GM12872 (cell line): ENCODE results near the gene GPD1L.

Experiments
- TF ChIP-seq, protein P1 (sequence below): IDR thresholded peaks from 3 replicates; pipeline ENCODE4 v1.5.1; 2011; ENCODE audit warnings: low read depth, mild to moderate bottlenecking, low read length, moderate library complexity; ENCODE audit not compliant: insufficient read depth

The GPD1L gene

DNA sequence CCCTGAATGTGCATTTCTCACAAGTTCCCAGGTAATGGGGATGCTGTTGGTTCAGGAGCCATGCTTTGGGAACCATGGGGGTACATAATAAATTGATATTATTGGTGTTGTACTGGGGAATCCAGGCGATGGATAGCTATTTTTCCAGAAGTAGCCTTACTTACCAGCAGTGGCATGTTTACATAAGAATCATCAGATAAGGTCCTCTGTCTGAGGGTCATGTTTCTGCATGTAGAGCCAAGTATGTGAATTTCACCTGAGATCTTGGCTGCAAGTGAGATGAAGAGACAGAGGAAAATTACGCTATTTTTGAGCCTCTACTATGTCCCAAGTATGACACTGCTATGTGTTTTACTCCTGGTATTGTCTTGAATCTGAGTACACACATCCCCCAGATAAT, 26.3 kb downstream of the GPD1L start:
- TF ChIP-seq, protein P1, sequence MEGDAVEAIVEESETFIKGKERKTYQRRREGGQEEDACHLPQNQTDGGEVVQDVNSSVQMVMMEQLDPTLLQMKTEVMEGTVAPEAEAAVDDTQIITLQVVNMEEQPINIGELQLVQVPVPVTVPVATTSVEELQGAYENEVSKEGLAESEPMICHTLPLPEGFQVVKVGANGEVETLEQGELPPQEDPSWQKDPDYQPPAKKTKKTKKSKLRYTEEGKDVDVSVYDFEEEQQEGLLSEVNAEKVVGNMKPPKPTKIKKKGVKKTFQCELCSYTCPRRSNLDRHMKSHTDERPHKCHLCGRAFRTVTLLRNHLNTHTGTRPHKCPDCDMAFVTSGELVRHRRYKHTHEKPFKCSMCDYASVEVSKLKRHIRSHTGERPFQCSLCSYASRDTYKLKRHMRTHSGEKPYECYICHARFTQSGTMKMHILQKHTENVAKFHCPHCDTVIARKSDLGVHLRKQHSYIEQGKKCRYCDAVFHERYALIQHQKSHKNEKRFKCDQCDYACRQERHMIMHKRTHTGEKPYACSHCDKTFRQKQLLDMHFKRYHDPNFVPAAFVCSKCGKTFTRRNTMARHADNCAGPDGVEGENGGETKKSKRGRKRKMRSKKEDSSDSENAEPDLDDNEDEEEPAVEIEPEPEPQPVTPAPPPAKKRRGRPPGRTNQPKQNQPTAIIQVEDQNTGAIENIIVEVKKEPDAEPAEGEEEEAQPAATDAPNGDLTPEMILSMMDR: no peak

GRCh38 chr3:32136703-32137102, 30.3 kb downstream of the GPD1L start:
- TF ChIP-seq, protein P1: no peak

DNA sequence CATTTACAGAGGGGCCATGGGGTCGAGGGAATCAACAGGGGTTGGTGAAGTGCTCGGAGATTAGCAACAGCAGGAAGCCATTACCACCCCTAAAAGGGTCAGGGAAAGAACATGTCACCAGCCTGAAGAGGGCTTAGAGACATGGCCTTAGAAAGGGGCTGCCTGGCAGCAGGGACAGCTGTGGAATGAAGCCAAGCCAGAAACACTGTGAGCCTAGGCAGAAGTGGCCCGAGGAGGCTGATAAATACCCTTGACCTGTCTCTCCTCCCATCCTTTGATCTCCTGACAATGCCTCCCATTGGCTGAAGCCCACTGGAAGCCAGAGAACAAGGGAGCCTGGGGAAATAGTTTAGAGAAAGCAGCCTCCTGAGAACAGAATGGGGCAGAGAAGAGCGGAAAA, 31.4 kb downstream of the GPD1L start:
- TF ChIP-seq, protein P1: no peak

DNA sequence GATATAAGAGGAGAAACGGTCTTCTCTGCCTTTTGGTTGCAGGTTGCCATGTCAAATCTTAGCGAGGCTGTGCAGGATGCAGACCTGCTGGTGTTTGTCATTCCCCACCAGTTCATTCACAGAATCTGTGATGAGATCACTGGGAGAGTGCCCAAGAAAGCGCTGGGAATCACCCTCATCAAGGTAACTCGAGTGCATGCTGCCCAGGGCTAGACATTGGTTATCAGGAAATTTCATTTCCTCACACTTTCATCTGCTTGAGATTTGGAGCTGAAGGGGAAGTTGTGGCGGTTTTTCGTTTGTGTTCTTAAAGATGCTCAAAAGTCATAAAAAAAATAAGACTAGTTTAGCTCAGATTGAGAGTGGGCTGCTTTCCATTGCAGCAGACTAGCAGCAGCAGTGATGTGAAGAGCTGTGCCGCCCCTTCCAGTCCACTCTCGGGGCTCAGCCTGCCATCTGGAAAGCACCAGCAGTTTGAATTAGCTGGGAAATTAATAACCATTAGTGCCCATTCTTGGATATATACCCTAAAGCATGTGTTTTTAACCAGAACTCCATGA, 32.2 kb downstream of the GPD1L start:
- TF ChIP-seq, protein P1: no peak

- TF ChIP-seq, protein P1: no peak
These were observed 34.5 kb downstream of the GPD1L start for GRCh38 chr3:32140943-32141342.

- TF ChIP-seq, protein P1: peak; percentile 73
These were observed 37.7 kb downstream of the GPD1L start for GRCh38 chr3:32143849-32144757.

DNA sequence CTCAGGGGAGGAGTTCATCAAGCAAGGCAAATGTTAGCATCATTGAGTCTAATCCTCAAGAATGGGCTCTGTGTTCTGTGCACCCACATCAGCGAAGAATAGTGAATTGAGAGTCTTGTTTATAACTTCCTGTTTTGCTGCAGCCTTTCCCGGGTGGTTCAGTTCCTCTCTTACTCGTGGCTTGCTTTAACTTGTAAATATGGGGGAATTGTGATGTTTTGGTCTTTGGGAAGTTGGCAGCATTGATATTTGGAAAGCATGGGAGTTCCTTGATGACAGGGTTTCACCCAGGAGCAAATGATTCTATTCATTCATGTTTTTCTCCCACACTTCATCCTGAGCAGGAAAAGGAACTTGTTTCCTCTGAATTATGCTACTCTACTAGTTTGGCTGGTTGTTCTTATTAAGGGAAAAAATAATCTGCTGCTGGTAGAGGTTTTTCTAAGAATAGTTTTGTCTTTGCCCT, 40.4 kb downstream of the GPD1L start:
- TF ChIP-seq, protein P1: no peak
